ENCODE measurements around the gene PPIL4.

- TF ChIP-seq CTCF (IDR thresholded peaks at IDR 0.05; ENCODE audit: low read depth, low read length) = no peak
- TF ChIP-seq EZH2phosphoT487 (IDR thresholded peaks at IDR 0.05; ENCODE audit: low read depth) = no peak
These were observed 35.0 kb upstream of the PPIL4 start for GRCh38 chr6:149580880-149581279.

All from OCI-LY3 (cell line).